ENCODE measurements around the gene TSHR. TPM values are rescaled to one million over a fixed set of nuclear protein-coding genes. Genes with fewer than 3 reads are reported as not detected.

The TSHR gene
- total RNA-seq, 2 experiments from 2014 or later = 4.9 to 40.0 TPM

GRCh38 chr14:80981156-80981555 lies 25.7 kb downstream of the TSHR start:
- H3K36me3 ChIP-seq (ENCODE audit: insufficient read depth, low read length) = no peaks in the 10 kb centered on the region; the same call in 1 of the 2 replicates
- TF ChIP-seq, protein P1, sequence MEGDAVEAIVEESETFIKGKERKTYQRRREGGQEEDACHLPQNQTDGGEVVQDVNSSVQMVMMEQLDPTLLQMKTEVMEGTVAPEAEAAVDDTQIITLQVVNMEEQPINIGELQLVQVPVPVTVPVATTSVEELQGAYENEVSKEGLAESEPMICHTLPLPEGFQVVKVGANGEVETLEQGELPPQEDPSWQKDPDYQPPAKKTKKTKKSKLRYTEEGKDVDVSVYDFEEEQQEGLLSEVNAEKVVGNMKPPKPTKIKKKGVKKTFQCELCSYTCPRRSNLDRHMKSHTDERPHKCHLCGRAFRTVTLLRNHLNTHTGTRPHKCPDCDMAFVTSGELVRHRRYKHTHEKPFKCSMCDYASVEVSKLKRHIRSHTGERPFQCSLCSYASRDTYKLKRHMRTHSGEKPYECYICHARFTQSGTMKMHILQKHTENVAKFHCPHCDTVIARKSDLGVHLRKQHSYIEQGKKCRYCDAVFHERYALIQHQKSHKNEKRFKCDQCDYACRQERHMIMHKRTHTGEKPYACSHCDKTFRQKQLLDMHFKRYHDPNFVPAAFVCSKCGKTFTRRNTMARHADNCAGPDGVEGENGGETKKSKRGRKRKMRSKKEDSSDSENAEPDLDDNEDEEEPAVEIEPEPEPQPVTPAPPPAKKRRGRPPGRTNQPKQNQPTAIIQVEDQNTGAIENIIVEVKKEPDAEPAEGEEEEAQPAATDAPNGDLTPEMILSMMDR (conservative IDR thresholded peaks at IDR 0.05; ENCODE audit: low read length) = no peak
- TF ChIP-seq EZH2phosphoT487 (IDR thresholded peaks at IDR 0.05; ENCODE audit: borderline replicate concordance, low read depth, low read length) = no peak
- H3K9me3 ChIP-seq (ENCODE audit: low read length) = no peaks in the 10 kb centered on the region
- no peak overlapping the region for H3K4me2 ChIP-seq (ENCODE audit: low read length)
- no peaks in the 10 kb centered on the region for H3K79me2 ChIP-seq (ENCODE audit: insufficient read depth, low read depth, low read length)
- H3K9me2 ChIP-seq (ENCODE audit: insufficient read depth, low read length) = no peaks in the 10 kb centered on the region
- peaks cover 59% of the 10 kb centered on the region for H3K4me1 ChIP-seq (ENCODE audit: insufficient read depth, low read length, poor library complexity, severe bottlenecking)
- ChIA-PET POLR2A (interaction anchor here (1.1 to 18.9 kb wide), 4 partner anchors 14 to 51 kb away, joined by 4 to 267 read pairs (median 6); partner anchors contain the start of gene TSHR), CTCF (ENCODE audit: unreplicated experiment) (no interaction called here)
- intact Hi-C loops (cut with micrococcal nuclease; ENCODE audit: unreplicated experiment) = loop anchor here (5.0 to 10.0 kb wide), 4 partner anchors 126 to 766 kb away; partner anchors contain the start of genes DIO2 and SEL1L
- no TSS peak for BruUV-seq (replicated peaks)
- H2AFZ ChIP-seq (ENCODE audit: low read length) = no peak overlapping the region
- no peaks in the 10 kb centered on the region for H4K20me1 ChIP-seq (ENCODE audit: insufficient read depth, low read length)
- no peak overlapping the region for H3K27ac ChIP-seq (ENCODE audit: low read depth, low read length, poor library complexity, severe bottlenecking)
- DNase-seq (ENCODE audit: low spot score) = no peak
- no peak overlapping the region for H3K4me3 ChIP-seq (ENCODE audit: low read depth, low read length, poor library complexity, severe bottlenecking)

- peaks cover 63% of the 10 kb centered on the region for H3K4me1 ChIP-seq (ENCODE audit: insufficient read depth, low read length, poor library complexity, severe bottlenecking)
- H3K36me3 ChIP-seq (ENCODE audit: insufficient read depth, low read length) = no peaks in the 10 kb centered on the region; the same call in 1 of the 2 replicates
- no peak overlapping the region for H2AFZ ChIP-seq (ENCODE audit: low read length)
- no peak for TF ChIP-seq EZH2phosphoT487 (IDR thresholded peaks at IDR 0.05; ENCODE audit: borderline replicate concordance, low read depth, low read length)
- TF ChIP-seq, protein P1 (conservative IDR thresholded peaks at IDR 0.05; ENCODE audit: low read length) = no peak
- no peaks in the 10 kb centered on the region for H3K9me2 ChIP-seq (ENCODE audit: insufficient read depth, low read length)
- intact Hi-C loops (cut with micrococcal nuclease; ENCODE audit: unreplicated experiment) = loop anchor here (5.0 to 10.0 kb wide), 4 partner anchors 127 to 767 kb away; partner anchors contain the start of genes DIO2 and SEL1L
- no peaks in the 10 kb centered on the region for H3K79me2 ChIP-seq (ENCODE audit: insufficient read depth, low read depth, low read length)
- H3K4me3 ChIP-seq (ENCODE audit: low read depth, low read length, poor library complexity, severe bottlenecking) = no peak overlapping the region
- ChIA-PET POLR2A (interaction anchor here (0.6 to 18.9 kb wide), 4 partner anchors 14 to 252 kb away, joined by 3 to 267 read pairs (median 6); partner anchors contain the start of gene TSHR), CTCF (ENCODE audit: unreplicated experiment) (no interaction called here)
- H3K4me2 ChIP-seq (ENCODE audit: low read length) = no peak overlapping the region
- H4K20me1 ChIP-seq (ENCODE audit: insufficient read depth, low read length) = no peaks in the 10 kb centered on the region
- no TSS peak for BruUV-seq (replicated peaks)
- no peak overlapping the region for H3K27ac ChIP-seq (ENCODE audit: low read depth, low read length, poor library complexity, severe bottlenecking)
- no peak for DNase-seq (ENCODE audit: low spot score)
- no peaks in the 10 kb centered on the region for H3K9me3 ChIP-seq (ENCODE audit: low read length)
Measured at GRCh38 chr14:80981673-80982072, 26.3 kb downstream of the TSHR start.

GRCh38 chr14:80982711-80983110 lies 27.3 kb downstream of the TSHR start:
- no TSS peak for BruUV-seq (replicated peaks)
- CTCF ChIA-PET (ENCODE audit: unreplicated experiment) = interaction anchor here (0.5 kb wide), 1 partner anchor 485 kb away, joined by 3 read pairs; no protein-coding TSS in a partner anchor

More at GRCh38 chr14:80982711-80983110, 27.3 kb downstream of the TSHR start:
- Histone ChIP-seq H4K20me1 (ENCODE audit: insufficient read depth, low read length) (no peaks in the 10 kb centered on the region), H3K9me2 (ENCODE audit: insufficient read depth, low read length) (no peaks in the 10 kb centered on the region), H3K79me2 (ENCODE audit: insufficient read depth, low read depth, low read length) (no peaks in the 10 kb centered on the region), H3K27ac (ENCODE audit: low read depth, low read length, poor library complexity, severe bottlenecking) (no peak overlapping the region), H3K36me3 (ENCODE audit: insufficient read depth, low read length) (no peaks in the 10 kb centered on the region; the same call in 1 of the 2 replicates), H3K4me3 (ENCODE audit: low read depth, low read length, poor library complexity, severe bottlenecking) (no peak overlapping the region), H3K4me1 (ENCODE audit: insufficient read depth, low read length, poor library complexity, severe bottlenecking) (peaks cover 63% of the 10 kb centered on the region), H3K9me3 (ENCODE audit: low read length) (no peaks in the 10 kb centered on the region; the same call in 1 of the 2 replicates), H2AFZ (ENCODE audit: low read length) (no peak overlapping the region), H3K4me2 (ENCODE audit: low read length) (no peak overlapping the region)
- POLR2A ChIA-PET = interaction anchor here (1.6 to 18.9 kb wide), 2 partner anchors 23 to 51 kb away, joined by 3 to 267 read pairs; partner anchors contain the start of gene TSHR
- no peak for DNase-seq (ENCODE audit: low spot score)
- intact Hi-C loops (cut with micrococcal nuclease; ENCODE audit: unreplicated experiment) = loop anchor here (5.0 to 10.0 kb wide), 4 partner anchors 128 to 768 kb away; partner anchors contain the start of genes DIO2 and SEL1L
- TF ChIP-seq, protein P1 (conservative IDR thresholded peaks at IDR 0.05; ENCODE audit: low read length) = no peak
- no peak for TF ChIP-seq EZH2phosphoT487 (IDR thresholded peaks at IDR 0.05; ENCODE audit: borderline replicate concordance, low read depth, low read length)

Measured in OCI-LY7 (cell line).